Ascending aorta (tissue), 2 donors: ENCODE measurements around the gene SNTG2. TPM values are rescaled to one million over a fixed set of nuclear protein-coding genes. Genes with fewer than 3 reads are reported as not detected.

ENCODE experiments used
- DNase-seq, 2 donors: peaks; one replicate each; pipeline ENCODE4 v3.0.0-alpha.2; 2019; ENCODE audit warnings: low spot score in 2 of 2
- H3K27ac ChIP-seq, 2 donors: fragments of 200-600 bp; sonication (generic); one replicate each; pipeline ENCODE4 v1.5.1; 2016 to 2017; ENCODE audit warnings: mild to moderate bottlenecking in 1 of 2
- H3K27me3 ChIP-seq: fragments of 200-600 bp; sonication (generic); one replicate; pipeline ENCODE4 v1.5.1; 2017
- H3K36me3 ChIP-seq, 2 donors: fragments of 200-600 bp; sonication (generic); one replicate each; pipeline ENCODE4 v1.5.1; 2016
- H3K4me1 ChIP-seq, 2 donors: fragments of 200-600 bp; sonication (generic); one replicate each; pipeline ENCODE4 v1.5.1; 2016 to 2017; ENCODE audit warnings: mild to moderate bottlenecking in 1 of 2
- H3K4me3 ChIP-seq, 2 donors: fragments of 200-600 bp; sonication (generic); one replicate each; pipeline ENCODE4 v1.5.1; 2016 to 2017; ENCODE audit warnings: mild to moderate bottlenecking in 1 of 2
- H3K9me3 ChIP-seq, 2 donors: fragments of 200-600 bp; sonication (generic); one replicate each; pipeline ENCODE4 v1.5.1; 2016
- intact Hi-C: fragments of 100-400 bp; cut with DNase I; formaldehyde crosslinking; loops from one replicate; pipeline ENCODE4 v1.15.1; 2023
- total RNA-seq: library from RNA; depleted of rRNA; stranded (reverse); fragments of >200 nt; gene quantifications from one replicate; pipeline ENCODE4 v1.1.0, GENCODE V29; 2016
- TF ChIP-seq, protein P1 (sequence below), 3 experiments: fragments of 200-600 bp in 2 of 3; fragments of 450-650 bp in 1 of 3; sonication (generic) in 2 of 3; IDR thresholded peaks; one replicate each; pipeline ENCODE4 v1.5.1; 2016 to 2019; ENCODE audit warnings: antibody characterized with exemption in 3 of 3, mild to moderate bottlenecking in 1 of 3, moderate library complexity in 1 of 3

SNTG2 gene
- total RNA-seq, 1 donor from 2014 or later, result 9.9 TPM

DNA sequence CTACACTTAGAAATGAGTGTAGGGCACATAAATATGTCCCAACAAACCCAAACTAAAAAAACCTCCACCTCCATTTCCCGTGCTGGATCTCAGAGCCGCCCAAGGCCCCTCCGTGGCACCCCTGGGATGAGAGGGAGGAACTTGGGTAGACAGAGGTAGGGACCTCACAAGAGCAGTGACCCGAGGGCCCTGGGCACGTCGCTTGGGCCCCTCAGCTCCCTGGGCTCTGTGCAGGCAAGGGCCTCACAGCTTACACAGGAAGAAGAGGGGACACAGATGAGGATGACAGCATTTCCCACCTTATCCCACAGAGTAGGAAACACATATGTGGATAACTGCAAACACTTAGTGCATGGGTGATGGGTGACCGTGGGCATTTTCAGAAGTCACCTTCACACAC is 368.7 kb downstream of the SNTG2 start:
- TF ChIP-seq, protein P1, sequence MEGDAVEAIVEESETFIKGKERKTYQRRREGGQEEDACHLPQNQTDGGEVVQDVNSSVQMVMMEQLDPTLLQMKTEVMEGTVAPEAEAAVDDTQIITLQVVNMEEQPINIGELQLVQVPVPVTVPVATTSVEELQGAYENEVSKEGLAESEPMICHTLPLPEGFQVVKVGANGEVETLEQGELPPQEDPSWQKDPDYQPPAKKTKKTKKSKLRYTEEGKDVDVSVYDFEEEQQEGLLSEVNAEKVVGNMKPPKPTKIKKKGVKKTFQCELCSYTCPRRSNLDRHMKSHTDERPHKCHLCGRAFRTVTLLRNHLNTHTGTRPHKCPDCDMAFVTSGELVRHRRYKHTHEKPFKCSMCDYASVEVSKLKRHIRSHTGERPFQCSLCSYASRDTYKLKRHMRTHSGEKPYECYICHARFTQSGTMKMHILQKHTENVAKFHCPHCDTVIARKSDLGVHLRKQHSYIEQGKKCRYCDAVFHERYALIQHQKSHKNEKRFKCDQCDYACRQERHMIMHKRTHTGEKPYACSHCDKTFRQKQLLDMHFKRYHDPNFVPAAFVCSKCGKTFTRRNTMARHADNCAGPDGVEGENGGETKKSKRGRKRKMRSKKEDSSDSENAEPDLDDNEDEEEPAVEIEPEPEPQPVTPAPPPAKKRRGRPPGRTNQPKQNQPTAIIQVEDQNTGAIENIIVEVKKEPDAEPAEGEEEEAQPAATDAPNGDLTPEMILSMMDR (IDR thresholded peaks at IDR 0.05), result no peak
- no peaks in the 10 kb centered on the region for H3K4me1 ChIP-seq

DNA sequence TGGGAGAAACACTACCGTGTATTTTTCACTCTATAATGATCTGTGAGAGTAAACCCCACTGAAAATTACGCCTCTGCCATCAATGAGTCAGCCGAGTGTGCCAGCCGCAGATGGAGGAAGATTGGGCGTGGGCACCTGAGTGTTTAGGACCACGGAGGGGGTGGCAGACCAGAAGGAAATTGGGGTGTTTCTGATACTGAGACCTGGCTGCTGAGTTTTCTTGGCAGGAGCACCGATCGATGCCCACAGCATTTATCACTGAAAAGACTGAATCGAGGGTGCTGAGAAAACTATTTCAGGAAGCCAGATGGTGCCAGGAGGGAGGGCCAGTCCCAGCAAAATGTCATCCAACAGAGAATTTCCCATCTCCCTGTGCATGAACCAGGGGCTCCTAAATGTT is 370.7 kb downstream of the SNTG2 start:
- no peak overlapping the region for H3K4me3 ChIP-seq
- no peaks in the 10 kb centered on the region for H3K27me3 ChIP-seq
- H3K36me3 ChIP-seq, result no peaks in the 10 kb centered on the region
- no peak overlapping the region for H3K27ac ChIP-seq
- intact Hi-C loops, result no loop called here
- TF ChIP-seq, protein P1 (IDR thresholded peaks at IDR 0.05), result no peak
- no peaks in the 10 kb centered on the region for H3K9me3 ChIP-seq
- DNase-seq, result no peak
- no peaks in the 10 kb centered on the region for H3K4me1 ChIP-seq

More for the DNA sequence above, 368.7 kb downstream of the SNTG2 start:
- H3K4me3 ChIP-seq, result no peak overlapping the region
- no peaks in the 10 kb centered on the region for H3K27me3 ChIP-seq
- intact Hi-C loops, result no loop called here
- no peaks in the 10 kb centered on the region for H3K36me3 ChIP-seq
- no peak for DNase-seq
- no peaks in the 10 kb centered on the region for H3K9me3 ChIP-seq
- H3K27ac ChIP-seq, result no peak overlapping the region

DNA sequence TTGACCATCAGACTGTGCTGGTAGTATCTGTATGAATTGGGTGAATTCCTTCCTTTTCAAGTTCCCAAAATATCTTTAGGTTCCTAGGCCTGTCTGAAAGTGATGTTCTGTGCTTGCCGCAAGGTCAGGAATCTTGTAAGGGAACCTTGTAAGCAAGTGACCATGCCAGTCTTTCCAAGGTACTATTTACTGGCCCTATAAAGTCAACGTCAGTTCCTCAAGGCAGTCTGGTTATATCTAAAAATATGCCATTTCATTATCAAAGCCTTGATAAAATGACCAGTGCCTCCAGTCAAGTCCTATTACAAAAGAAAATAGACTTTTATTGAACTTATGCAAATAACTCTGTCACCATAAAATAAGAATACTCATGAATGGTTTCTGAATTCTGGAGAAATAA is 374.2 kb downstream of the SNTG2 start:
- Histone ChIP-seq H3K27me3 (no peaks in the 10 kb centered on the region), H3K27ac (no peak overlapping the region), H3K9me3 (no peaks in the 10 kb centered on the region), H3K36me3 (no peaks in the 10 kb centered on the region), H3K4me3 (no peak overlapping the region), H3K4me1 (no peaks in the 10 kb centered on the region)
- intact Hi-C loops, result no loop called here
- no peak for DNase-seq
- TF ChIP-seq, protein P1 (IDR thresholded peaks at IDR 0.05), result no peak

GRCh38 chr2:1328684-1329083 is 378.0 kb downstream of the SNTG2 start:
- no peaks in the 10 kb centered on the region for H3K9me3 ChIP-seq
- no peak overlapping the region for H3K4me3 ChIP-seq
- H3K36me3 ChIP-seq, result no peaks in the 10 kb centered on the region
- TF ChIP-seq, protein P1 (IDR thresholded peaks at IDR 0.05), result no peak
- intact Hi-C loops, result no loop called here
- no peaks in the 10 kb centered on the region for H3K27me3 ChIP-seq
- no peak overlapping the region for H3K27ac ChIP-seq
- no peak for DNase-seq
- no peaks in the 10 kb centered on the region for H3K4me1 ChIP-seq

DNA sequence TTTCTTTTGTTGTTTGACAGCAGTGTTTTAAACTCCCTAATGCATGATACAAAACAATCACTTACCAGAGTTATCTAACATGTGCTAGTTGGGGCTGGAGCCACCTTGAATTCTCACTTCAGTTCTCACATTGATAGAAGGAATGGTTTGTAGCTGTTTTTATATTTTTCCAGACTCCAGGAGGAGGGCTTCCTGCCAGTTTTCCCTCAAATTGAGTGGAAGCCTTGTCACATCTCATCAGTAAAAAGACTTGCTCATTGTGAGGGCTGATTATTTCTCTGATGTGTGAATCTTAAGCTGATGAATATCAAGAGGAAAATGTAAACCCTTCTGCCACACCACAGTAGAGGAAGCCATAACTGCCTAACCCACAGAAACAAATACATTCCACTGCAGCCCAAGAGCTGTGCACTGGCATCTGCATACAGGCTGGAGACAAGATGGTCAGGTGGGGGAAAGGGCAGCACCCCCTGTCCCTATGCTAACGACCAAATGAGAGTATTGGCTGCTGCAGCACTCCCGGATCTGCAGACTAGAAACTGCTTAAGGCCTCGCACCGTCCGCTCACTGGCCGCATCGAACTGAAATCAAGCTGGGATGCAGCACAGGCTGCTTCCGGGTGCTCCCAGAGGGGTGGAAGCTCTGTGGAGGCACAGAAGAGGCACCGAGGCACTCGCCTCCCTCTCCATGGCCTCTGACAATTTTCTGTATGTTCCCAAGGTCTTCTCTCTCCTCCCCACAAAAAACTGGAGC is 388.9 kb downstream of the SNTG2 start:
- TF ChIP-seq, protein P1 (IDR thresholded peaks at IDR 0.05), result no peak
- no peak overlapping the region for H3K27ac ChIP-seq

More for the DNA sequence above, 388.9 kb downstream of the SNTG2 start:
- no peaks in the 10 kb centered on the region for H3K36me3 ChIP-seq
- H3K4me3 ChIP-seq, result no peak overlapping the region
- H3K9me3 ChIP-seq, result no peaks in the 10 kb centered on the region
- intact Hi-C loops, result no loop called here
- no peak for DNase-seq
- H3K27me3 ChIP-seq, result no peaks in the 10 kb centered on the region
- H3K4me1 ChIP-seq, result no peaks in the 10 kb centered on the region
